Measurements from ENCODE around the gene CA5B. TPM values are rescaled to one million over a fixed set of nuclear protein-coding genes. Genes with fewer than 3 reads are reported as not detected.
"Not testable (repeated sequence)": the region's sequence is repeated elsewhere in the genome, so short reads cannot be mapped to it uniquely, and the experiment has no call there.

The CA5B gene
- total RNA-seq, 1 donor from 2014 or later: 5.6 TPM

DNA sequence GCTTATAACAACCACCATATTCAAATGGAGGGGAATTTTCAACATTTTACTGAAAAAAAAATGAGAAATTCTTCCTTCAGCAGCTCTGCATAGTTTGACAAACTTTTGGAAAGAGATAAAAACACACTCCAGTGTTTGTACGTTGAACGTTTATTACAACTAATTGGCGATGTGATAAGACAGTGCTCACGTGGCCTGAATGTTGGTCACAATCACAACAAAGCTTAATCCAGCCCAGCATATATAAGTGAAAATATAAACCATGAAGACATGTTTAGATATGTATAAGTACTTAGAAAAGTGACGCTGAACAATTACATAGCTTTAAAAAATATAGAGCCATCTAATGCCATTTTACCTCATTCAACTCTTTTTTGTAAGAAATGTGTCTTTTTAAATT is 87.9 kb downstream of the CA5B start:
- no peak for DNase-seq (ENCODE audit: low spot score)
- Mint-ChIP-seq H3K36me3 (peaks cover 25% of the 10 kb centered on the region), H3K27me3 (ENCODE audit: insufficient read depth, low read depth) (peaks cover 2% of the 10 kb centered on the region), H3K4me1 (no peaks in the 10 kb centered on the region), H3K27ac (no peak overlapping the region), H3K4me3 (no peak overlapping the region), H3K9me3 (no peaks in the 10 kb centered on the region)
- peaks cover 78% of the 10 kb centered on the region for H3F3A ChIP-seq (ENCODE audit: low read depth)
- no peak overlapping the region for H3K4me2 ChIP-seq
- H2AFZ ChIP-seq (replicated peaks): no peak overlapping the region
- H3K27ac ChIP-seq: peak overlapping the region; percentile 61
- TF ChIP-seq EZH2 (IDR thresholded peaks at IDR 0.05): no peak
- TF ChIP-seq, protein P1, sequence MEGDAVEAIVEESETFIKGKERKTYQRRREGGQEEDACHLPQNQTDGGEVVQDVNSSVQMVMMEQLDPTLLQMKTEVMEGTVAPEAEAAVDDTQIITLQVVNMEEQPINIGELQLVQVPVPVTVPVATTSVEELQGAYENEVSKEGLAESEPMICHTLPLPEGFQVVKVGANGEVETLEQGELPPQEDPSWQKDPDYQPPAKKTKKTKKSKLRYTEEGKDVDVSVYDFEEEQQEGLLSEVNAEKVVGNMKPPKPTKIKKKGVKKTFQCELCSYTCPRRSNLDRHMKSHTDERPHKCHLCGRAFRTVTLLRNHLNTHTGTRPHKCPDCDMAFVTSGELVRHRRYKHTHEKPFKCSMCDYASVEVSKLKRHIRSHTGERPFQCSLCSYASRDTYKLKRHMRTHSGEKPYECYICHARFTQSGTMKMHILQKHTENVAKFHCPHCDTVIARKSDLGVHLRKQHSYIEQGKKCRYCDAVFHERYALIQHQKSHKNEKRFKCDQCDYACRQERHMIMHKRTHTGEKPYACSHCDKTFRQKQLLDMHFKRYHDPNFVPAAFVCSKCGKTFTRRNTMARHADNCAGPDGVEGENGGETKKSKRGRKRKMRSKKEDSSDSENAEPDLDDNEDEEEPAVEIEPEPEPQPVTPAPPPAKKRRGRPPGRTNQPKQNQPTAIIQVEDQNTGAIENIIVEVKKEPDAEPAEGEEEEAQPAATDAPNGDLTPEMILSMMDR (IDR thresholded peaks at IDR 0.05): no peak
- TF ChIP-seq EZH2phosphoT487 (IDR thresholded peaks at IDR 0.05): no peak
- no peaks in the 10 kb centered on the region for H4K20me1 ChIP-seq (ENCODE audit: low read depth)
- H3K4me1 ChIP-seq: no peaks in the 10 kb centered on the region
- peaks cover 11% of the 10 kb centered on the region for H3K36me3 ChIP-seq
- H3K4me3 ChIP-seq: no peak overlapping the region
- H3K79me2 ChIP-seq (ENCODE audit: low read depth): peaks cover 3% of the 10 kb centered on the region
- no peaks in the 10 kb centered on the region for H3K9me3 ChIP-seq (ENCODE audit: low read depth)
- H3K9ac ChIP-seq: no peak overlapping the region
- no peaks in the 10 kb centered on the region for H3K27me3 ChIP-seq

DNA sequence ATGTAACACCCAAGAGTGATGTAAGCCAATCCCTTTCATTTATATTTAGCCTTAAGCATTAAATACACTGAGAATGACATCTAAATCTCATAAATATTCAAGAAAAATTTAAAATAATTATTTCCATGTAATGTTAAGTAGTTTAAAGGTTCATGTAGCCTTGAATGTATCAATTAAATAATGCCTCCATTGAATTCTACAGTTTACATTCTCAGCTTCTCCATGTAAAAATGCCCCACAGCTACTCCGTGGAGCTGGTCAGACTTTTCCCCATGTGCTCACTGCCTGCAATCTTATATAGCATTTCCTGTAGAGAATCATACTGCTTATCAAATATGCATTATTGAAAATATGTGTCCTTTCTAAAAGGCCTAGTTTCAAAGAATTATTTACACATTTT is 91.1 kb downstream of the CA5B start:
- no peak overlapping the region for H3K4me2 ChIP-seq
- H3K4me3 ChIP-seq: no peak overlapping the region
- H3K4me1 ChIP-seq: peaks cover 9% of the 10 kb centered on the region
- H3K79me2 ChIP-seq (ENCODE audit: low read depth): peaks cover 25% of the 10 kb centered on the region
- TF ChIP-seq, protein P1 (IDR thresholded peaks at IDR 0.05): no peak
- TF ChIP-seq EZH2 (IDR thresholded peaks at IDR 0.05) (no peak), EZH2phosphoT487 (IDR thresholded peaks at IDR 0.05) (no peak)
- H3K36me3 ChIP-seq: peaks cover 22% of the 10 kb centered on the region
- peaks cover 16% of the 10 kb centered on the region for H4K20me1 ChIP-seq (ENCODE audit: low read depth)
- no peaks in the 10 kb centered on the region for H3K27me3 ChIP-seq
- no peak overlapping the region for H3K9ac ChIP-seq
- peak overlapping the region; percentile 71 for H3K27ac ChIP-seq
- H3K9me3 Mint-ChIP-seq: no peaks in the 10 kb centered on the region
- no peak for DNase-seq (ENCODE audit: low spot score)
- H3K27ac Mint-ChIP-seq: no peak overlapping the region
- H3K9me3 ChIP-seq (ENCODE audit: low read depth): no peaks in the 10 kb centered on the region
- peaks cover 13% of the 10 kb centered on the region for H3K36me3 Mint-ChIP-seq
- H3K4me1 Mint-ChIP-seq: no peaks in the 10 kb centered on the region
- H3K4me3 Mint-ChIP-seq: no peak overlapping the region
- peaks cover 79% of the 10 kb centered on the region for H3F3A ChIP-seq (ENCODE audit: low read depth)
- no peak overlapping the region for H2AFZ ChIP-seq (replicated peaks)
- peaks cover 2% of the 10 kb centered on the region for H3K27me3 Mint-ChIP-seq (ENCODE audit: insufficient read depth, low read depth)

DNA sequence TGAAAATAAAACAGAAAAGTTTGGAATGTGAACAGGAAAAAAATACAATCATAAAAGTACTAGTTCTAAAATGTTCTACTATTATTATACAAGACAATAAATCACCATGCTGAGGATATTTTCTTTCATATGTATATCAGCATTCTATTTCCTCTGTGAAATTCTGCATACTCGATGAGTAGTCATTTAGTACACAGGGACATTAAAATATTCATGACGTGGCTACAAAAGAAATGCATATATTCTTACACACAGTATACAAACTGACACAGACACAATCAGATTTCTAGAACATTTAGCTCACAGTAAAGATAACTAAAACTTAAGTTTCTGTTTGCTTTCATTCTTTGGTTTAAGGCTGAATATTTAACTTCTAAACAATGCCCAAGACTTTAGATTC is 93.3 kb downstream of the CA5B start:
- H3K9ac ChIP-seq; DNase-seq (ENCODE audit: low spot score); H3K9me3 Mint-ChIP-seq; H3K4me2 ChIP-seq; H3K27me3 ChIP-seq; H3K9me3 ChIP-seq (ENCODE audit: low read depth); H3K27me3 Mint-ChIP-seq (ENCODE audit: insufficient read depth, low read depth); H2AFZ ChIP-seq (replicated peaks); H3K4me1 Mint-ChIP-seq; H3K27ac Mint-ChIP-seq; H3K27ac ChIP-seq; H3K4me3 Mint-ChIP-seq; H3K4me3 ChIP-seq: not testable (repeated sequence)
- peaks cover 15% of the 10 kb centered on the region for H3K4me1 ChIP-seq
- peaks cover 33% of the 10 kb centered on the region for H4K20me1 ChIP-seq (ENCODE audit: low read depth)
- H3F3A ChIP-seq (ENCODE audit: low read depth): peaks cover 70% of the 10 kb centered on the region
- peaks cover 46% of the 10 kb centered on the region for H3K79me2 ChIP-seq (ENCODE audit: low read depth)
- peaks cover 16% of the 10 kb centered on the region for H3K36me3 Mint-ChIP-seq
- peaks cover 27% of the 10 kb centered on the region for H3K36me3 ChIP-seq

DNA sequence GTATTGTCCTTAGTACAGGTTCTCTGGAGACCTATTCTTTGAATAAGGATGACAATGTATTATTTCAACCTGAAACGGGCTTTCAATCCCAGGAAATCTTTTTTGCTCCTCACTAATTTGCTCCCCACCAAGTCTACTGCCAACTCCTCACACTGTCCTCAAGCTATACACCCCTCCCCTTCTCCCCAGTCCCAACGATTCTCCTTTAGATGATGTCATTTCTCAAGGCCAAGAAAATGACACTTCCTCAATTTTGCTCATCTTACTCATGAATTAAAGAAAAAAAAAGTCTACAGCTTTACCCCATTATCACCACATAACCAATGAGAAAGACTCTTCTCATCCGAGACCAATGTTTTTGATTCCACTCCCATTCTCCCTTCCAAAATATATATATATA is 96.0 kb downstream of the CA5B start:
- DNase-seq (ENCODE audit: low spot score): no peak
- H3K27ac ChIP-seq: peak overlapping the region; percentile 67
- TF ChIP-seq EZH2 (IDR thresholded peaks at IDR 0.05) (no peak), EZH2phosphoT487 (IDR thresholded peaks at IDR 0.05) (no peak)
- TF ChIP-seq, protein P1 (IDR thresholded peaks at IDR 0.05): no peak
- H3K27me3 Mint-ChIP-seq (ENCODE audit: insufficient read depth, low read depth): no peaks in the 10 kb centered on the region
- no peak overlapping the region for H3K4me3 ChIP-seq
- no peaks in the 10 kb centered on the region for H3K9me3 ChIP-seq (ENCODE audit: low read depth)
- peaks cover 23% of the 10 kb centered on the region for H3K36me3 Mint-ChIP-seq
- peaks cover 70% of the 10 kb centered on the region for H3K79me2 ChIP-seq (ENCODE audit: low read depth)
- no peak overlapping the region for H3K9ac ChIP-seq
- peaks cover 4% of the 10 kb centered on the region for H3K4me1 Mint-ChIP-seq
- no peak overlapping the region for H2AFZ ChIP-seq (replicated peaks)
- no peak overlapping the region for H3K27ac Mint-ChIP-seq
- H3K4me1 ChIP-seq: peaks cover 15% of the 10 kb centered on the region
- H3K9me3 Mint-ChIP-seq: no peaks in the 10 kb centered on the region
- peaks cover 35% of the 10 kb centered on the region for H4K20me1 ChIP-seq (ENCODE audit: low read depth)
- no peak overlapping the region for H3K4me2 ChIP-seq
- H3K4me3 Mint-ChIP-seq: no peak overlapping the region
- H3K27me3 ChIP-seq: no peaks in the 10 kb centered on the region
- H3F3A ChIP-seq (ENCODE audit: low read depth): peaks cover 62% of the 10 kb centered on the region
- peaks cover 17% of the 10 kb centered on the region for H3K36me3 ChIP-seq
